A549 treated with GW870086 at 1 μM for 4 hours (cell line): ENCODE measurements around the gene NAA30. TPM values are rescaled to one million over a fixed set of nuclear protein-coding genes. Genes with fewer than 3 reads are reported as not detected.

ENCODE experiments used
- total RNA-seq: library from RNA; stranded (reverse); fragments of 200-300 nt; extraction: Qiagen RNA extraction; gene quantifications from 5 replicates; pipeline ENCODE4 v1.2.3, GENCODE V29; 2022; ENCODE audit warnings: low read depth

Gene NAA30
- total RNA-seq = 9.8 to 15.7 TPM (median 15.1 TPM) in 5 replicates

DNA sequence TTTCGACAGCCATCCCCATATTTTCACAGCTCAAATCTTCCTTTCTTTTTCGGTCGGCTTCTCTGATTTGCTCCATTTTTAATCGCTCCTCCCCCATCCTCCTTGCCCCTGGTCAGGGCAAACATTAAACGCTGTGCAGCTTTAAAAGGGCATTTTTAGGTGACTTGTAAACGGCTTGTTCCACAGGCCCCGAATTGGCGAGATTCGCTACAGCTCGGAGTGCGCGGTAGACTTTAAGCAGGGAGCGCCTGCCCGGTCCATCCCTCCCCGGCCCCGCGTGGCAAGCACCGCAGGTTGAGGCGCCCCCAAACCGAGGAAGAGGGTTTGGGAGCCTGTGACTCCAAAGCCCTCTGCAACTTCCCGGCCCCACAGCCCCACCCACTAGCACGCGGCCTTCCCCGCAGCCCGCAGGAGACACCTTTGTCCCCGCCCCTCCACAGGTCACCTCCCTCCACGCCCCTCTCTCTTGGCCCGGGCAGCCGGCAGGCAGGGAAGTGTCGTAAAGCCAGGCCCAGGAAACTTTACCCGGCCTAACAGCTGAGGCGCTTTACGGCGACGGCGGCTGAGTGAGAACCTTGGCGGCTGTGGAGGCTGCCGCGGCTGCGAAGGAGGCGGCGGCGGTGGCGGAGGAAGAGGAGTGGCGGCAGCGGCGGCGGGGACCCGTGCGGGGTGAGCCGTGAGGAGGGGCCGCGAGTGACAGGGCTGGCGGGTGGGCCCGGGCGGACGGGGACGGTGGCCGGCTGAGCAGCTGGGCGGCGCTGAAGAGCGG, at the start of gene NAA30:
Gene NAA30, plus strand, starts transcription at position 550 of the 769 bp plus-strand sequence. CDS start 372 bp downstream, outside the sequence.

Other genes starting within 250 kb of the NAA30 start
- 24.6 to 49.0 TPM (median 38.2 TPM) in 5 replicates for gene EXOC5, start 121.7 kb upstream of the NAA30 start, total RNA-seq
- gene AP5M1, start 121.6 kb upstream of the NAA30 start, total RNA-seq = 15.9 to 21.7 TPM (median 18.3 TPM) in 5 replicates
- gene CCDC198, start 103.3 kb downstream of the NAA30 start, total RNA-seq = 1.9 to 3.0 TPM (median 2.7 TPM) in 5 replicates